GM21529 (cell line): Measurements from ENCODE around the gene BAZ1B.
"Not testable (repeated sequence)": the region's sequence is repeated elsewhere in the genome, so short reads cannot be mapped to it uniquely, and the experiment has no call there.

Experiments used
- ATAC-seq: cut with Tn5 transposase; IDR thresholded peaks from one replicate; pipeline ENCODE4 v1.9.1; 2021; ENCODE audit not compliant: unreplicated experiment

BAZ1B gene, protein sequence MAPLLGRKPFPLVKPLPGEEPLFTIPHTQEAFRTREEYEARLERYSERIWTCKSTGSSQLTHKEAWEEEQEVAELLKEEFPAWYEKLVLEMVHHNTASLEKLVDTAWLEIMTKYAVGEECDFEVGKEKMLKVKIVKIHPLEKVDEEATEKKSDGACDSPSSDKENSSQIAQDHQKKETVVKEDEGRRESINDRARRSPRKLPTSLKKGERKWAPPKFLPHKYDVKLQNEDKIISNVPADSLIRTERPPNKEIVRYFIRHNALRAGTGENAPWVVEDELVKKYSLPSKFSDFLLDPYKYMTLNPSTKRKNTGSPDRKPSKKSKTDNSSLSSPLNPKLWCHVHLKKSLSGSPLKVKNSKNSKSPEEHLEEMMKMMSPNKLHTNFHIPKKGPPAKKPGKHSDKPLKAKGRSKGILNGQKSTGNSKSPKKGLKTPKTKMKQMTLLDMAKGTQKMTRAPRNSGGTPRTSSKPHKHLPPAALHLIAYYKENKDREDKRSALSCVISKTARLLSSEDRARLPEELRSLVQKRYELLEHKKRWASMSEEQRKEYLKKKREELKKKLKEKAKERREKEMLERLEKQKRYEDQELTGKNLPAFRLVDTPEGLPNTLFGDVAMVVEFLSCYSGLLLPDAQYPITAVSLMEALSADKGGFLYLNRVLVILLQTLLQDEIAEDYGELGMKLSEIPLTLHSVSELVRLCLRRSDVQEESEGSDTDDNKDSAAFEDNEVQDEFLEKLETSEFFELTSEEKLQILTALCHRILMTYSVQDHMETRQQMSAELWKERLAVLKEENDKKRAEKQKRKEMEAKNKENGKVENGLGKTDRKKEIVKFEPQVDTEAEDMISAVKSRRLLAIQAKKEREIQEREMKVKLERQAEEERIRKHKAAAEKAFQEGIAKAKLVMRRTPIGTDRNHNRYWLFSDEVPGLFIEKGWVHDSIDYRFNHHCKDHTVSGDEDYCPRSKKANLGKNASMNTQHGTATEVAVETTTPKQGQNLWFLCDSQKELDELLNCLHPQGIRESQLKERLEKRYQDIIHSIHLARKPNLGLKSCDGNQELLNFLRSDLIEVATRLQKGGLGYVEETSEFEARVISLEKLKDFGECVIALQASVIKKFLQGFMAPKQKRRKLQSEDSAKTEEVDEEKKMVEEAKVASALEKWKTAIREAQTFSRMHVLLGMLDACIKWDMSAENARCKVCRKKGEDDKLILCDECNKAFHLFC (N-terminal part only)

DNA sequence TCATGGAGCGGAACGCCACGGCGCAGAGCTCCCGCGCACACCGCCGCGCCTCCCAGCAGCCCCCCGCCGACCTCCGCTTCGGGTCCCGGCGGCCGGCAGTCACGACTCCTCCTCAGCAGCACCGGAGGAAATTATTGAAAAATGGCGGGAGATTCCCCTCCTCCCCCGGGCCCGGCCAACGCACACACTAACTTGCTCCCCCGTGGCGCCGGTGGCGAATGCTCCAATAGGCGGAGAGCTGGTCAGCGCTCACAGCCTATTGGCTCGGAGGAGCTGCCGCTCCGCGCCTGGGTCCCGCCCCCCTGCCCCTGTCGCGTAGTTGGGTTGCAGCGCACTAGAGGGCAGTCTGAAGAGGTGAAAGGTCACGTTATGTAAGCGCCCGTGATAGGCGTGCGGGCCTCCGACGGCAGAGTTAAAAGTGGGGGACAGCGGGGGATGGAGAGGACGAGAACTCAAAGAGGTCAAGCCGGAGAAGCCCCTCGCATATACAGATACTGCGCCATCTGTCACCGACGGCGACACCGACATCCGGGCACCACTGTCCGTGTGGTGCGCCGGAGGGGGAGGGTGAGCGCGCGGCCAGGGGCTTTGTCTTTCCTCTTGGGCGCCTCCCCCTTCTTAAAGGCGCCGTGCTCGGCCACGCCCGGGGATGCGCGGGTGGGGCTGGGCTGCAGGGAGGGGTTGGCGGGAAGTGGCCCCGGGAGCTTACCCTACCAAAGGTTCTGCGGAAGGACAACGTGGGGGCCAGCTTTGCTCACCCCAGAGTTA is at the start of gene BAZ1B:
BAZ1B (minus strand) TSS at position 189 of the 768 bp plus-strand sequence. CDS start 360 bp downstream, outside the sequence.
- peak; percentile 82 for ATAC-seq

GRCh38 chr7:73570977-73571376 is 48.9 kb upstream of the BAZ1B start:
- no peak for ATAC-seq

DNA sequence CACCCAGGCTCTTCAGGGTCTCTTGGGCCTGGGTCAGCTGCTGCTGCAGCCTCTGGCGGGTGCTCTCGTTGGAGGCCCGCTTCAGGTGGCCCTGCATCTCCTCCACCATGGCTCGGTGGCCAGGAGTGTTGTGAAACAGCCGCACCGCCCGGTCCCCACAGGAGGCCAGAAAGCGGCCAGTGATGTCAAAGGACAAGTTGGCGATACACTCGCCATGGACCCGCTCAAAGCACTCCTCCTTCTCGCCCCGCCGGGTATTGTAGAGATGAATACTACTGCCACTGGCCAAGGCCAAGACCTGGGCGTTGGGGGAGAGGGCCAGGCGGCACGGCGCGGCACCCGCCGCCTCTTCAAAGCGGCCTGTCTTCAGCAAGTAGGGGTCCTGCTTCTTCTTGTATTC is 48.4 kb upstream of the BAZ1B start:
- no peak for ATAC-seq

- ATAC-seq = no peak
Observed at GRCh38 chr7:73569042-73569608, 47.0 kb upstream of the BAZ1B start.

GRCh38 chr7:73567846-73568685 is 46.0 kb upstream of the BAZ1B start:
- no peak for ATAC-seq

GRCh38 chr7:73567140-73567539 is 45.0 kb upstream of the BAZ1B start:
- ATAC-seq = no peak

GRCh38 chr7:73566431-73566830 is 44.3 kb upstream of the BAZ1B start:
- not testable (repeated sequence) for ATAC-seq

GRCh38 chr7:73565675-73566340 is 43.7 kb upstream of the BAZ1B start:
- ATAC-seq = no peak

DNA sequence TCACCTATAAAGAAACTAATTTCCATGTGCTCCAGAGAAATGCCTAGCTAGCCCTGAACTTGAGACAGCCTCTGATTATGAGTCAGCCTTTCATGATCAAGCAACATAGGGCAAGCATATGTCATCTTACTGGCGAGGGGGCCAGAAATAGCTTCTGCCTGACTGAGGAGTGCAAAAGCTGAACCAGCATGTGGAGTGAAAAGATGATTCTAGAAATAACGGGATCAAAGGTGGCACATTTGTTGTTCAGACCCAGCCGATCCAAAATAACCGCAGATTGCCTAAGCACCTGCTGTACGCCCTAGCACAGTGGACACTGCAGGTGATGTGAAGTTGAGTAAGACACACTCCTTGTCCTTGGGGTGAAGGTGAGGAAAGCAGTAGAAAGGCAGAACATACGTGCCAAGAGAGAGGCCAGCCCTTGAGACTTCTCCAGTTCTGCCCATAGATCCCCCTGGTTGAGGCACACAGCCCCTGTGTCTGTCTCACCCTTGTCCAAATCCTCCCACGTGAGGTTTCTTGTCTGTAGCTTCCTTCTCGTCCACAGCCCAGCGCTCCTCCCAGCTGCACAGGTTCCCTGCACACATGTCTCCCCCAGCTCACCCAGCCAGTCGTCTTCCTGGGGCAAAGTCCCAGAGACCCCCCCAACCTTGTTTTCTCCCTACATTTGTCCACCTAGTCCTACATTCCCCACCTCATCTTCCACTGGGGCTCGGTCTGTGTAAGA is 38.2 kb upstream of the BAZ1B start:
- ATAC-seq = peak; percentile 23

DNA sequence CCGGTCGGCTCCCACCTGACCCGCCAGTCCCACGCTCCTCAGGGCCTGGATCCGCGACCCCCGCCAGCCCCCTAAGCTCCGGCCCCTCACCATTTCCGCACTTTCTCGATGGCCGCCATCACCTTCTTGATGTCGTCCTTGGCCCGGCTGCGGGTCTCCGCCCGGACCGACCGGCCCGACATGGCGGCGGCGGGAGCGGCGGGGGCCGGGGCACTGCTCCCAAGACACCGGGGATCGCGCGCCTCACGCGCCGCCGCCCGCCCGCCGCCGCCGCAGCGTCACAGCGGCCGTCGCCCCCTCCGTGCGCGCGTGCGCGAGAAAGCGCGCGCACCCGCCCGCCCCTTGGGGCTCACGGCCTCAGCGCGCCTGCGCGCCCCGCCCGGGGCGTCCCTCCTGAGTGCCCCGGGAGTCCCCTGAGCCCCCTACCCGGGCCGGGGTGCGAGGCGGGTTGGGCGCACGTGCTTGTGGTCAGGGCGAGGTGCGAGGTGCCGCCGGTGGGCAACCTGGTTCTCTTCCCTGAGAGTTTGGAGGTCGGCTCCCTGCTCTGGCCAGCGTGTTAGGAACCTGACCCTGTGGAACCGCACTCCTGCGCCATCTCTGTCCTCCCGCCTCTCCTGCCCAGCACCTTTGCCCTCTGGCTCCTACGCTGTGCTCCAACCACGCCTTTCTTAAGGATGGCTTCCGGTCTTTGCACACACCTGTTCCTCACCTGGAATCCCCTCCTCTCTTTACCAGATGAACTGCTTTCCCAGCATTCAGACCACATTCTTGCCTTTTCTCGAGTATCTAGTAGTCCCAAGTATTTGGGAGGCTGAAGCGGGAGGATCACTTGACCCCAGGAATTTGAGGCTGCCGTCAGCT is 35.5 kb upstream of the BAZ1B start, which contains the start of gene BCL7B:
BCL7B (minus strand) TSS at position 294 of the 861 bp plus-strand sequence; CDS start at position 182, 112 bp downstream.
- ATAC-seq = peak; percentile 46

DNA sequence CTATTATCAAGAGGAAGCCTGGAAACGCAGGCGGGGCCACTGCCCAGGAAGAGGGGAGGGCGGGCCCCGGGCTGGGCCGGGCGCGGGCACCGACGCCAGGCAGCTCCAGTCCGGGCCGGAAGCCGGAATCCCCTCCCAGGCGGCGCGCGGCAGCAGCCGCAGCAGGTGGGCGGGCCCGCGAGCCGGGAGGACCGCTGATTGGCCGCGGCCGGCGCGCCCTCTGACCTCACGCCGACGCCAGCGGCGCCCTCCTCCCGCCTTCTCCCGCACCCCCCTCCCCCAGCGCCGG is 35.0 kb upstream of the BAZ1B start:
- ATAC-seq = peak; percentile 86

GRCh38 chr7:73556208-73557107 is 34.4 kb upstream of the BAZ1B start:
- no peak for ATAC-seq

GRCh38 chr7:73555411-73555982 is 33.4 kb upstream of the BAZ1B start:
- no peak for ATAC-seq

DNA sequence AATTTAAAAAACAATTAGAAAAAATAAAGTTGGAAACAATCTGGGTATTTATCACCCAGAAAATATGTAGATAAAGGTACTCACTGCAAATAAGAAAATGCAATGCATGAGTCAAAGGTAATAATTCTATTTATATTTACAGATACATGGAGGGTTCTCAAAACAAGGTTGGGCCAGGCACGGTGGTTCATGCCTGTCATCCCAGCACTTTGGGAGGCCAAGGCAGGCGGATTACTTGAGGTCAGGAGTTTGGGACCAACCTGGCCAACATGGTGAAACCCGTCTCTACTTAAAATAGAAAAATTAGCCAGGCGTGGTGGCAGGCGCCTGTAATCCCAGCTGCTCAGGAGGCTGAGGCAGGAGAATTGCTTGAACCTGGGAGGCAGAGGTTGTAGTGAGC is 28.0 kb upstream of the BAZ1B start:
- not testable (repeated sequence) for ATAC-seq

DNA sequence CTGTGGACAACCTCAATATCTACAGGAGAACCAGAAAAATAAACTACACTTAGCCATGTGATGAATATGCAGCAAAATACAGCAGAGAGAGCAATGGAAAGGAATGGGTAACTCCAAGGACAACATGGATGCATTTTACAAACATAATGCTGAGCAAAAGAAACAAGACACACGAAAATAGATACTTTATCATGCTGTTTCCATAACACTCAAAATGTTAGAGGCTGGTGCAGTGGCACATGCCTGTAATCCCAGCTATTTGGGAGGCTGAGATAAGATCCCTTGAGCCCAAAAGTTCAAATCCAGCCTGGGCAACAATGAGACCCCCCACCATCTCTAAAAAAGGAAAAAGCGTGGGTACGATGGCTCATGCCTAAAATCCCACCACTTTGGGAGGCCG is 27.1 kb upstream of the BAZ1B start:
- no peak for ATAC-seq

DNA sequence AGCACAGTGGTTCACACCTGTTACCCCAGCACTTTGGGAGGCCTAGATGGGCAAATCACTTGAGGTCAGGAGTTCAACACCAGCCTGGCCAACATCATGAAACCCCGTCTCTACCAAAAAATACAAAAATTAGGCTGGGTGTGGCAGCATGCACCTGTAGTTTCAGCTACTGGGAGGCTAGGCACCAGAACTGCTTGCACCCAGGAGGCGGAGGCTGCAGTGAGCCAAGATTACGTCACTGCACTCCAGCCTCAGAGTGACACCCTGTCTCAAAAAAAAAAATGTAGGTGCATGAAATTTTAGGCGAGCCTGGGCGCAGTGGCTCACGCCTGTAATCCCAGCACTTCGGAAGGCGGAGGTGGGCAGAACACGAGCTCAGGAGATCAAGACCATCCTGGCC is 25.7 kb upstream of the BAZ1B start:
- no peak for ATAC-seq
